Measurements from ENCODE around the gene ADARB2. TPM values are rescaled to one million over a fixed set of nuclear protein-coding genes. Genes with fewer than 3 reads are reported as not detected.

ADARB2 gene
- total RNA-seq, 4 donors from 2014 or later = 0.13 to 6.1 (median 0.57) TPM

DNA sequence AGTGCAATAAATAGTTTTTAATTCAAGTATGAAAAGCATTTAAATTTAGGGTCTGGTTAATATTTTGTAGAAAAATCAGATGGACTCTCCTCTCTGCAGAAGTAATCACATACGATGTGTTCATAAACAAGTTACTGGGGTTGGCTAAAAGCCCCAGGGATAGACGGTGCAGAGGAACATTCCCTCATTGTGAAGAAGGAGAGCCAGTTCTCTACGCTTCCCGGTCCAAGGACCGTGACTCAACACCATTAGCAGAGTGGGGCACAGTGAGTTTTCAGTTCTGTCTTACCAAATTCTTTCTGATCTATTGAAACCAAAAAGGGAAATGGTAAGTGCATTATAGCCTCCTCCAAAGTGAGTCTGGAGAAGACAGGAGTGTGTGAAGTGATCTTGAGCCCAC, 353.3 kb downstream of the ADARB2 start:
- ATAC-seq (ENCODE audit: low FRiP score) (no peak), DNase-seq (ENCODE audit: low spot score) (no peak)
- TF ChIP-seq, protein P1, sequence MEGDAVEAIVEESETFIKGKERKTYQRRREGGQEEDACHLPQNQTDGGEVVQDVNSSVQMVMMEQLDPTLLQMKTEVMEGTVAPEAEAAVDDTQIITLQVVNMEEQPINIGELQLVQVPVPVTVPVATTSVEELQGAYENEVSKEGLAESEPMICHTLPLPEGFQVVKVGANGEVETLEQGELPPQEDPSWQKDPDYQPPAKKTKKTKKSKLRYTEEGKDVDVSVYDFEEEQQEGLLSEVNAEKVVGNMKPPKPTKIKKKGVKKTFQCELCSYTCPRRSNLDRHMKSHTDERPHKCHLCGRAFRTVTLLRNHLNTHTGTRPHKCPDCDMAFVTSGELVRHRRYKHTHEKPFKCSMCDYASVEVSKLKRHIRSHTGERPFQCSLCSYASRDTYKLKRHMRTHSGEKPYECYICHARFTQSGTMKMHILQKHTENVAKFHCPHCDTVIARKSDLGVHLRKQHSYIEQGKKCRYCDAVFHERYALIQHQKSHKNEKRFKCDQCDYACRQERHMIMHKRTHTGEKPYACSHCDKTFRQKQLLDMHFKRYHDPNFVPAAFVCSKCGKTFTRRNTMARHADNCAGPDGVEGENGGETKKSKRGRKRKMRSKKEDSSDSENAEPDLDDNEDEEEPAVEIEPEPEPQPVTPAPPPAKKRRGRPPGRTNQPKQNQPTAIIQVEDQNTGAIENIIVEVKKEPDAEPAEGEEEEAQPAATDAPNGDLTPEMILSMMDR (IDR thresholded peaks at IDR 0.05) = no peak

DNA sequence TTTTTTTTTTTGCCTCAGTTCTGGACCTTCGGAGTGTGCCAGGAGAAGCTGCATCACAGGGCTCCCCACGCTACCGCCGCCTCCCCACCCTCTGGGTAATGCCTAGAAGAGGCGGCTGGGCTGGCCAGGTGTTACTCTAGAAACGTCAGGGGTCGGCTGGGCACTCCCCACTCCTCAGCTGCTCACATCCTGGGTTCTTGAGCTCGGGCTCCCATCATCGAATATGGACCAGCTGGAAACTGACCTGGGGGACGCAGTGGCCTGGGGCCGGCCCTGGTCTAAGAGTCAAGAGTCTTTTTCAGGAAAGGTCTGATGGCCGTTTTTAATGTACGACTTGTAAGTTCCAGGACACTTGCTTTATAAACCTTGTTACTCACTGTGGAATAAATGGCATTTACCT, 354.6 kb downstream of the ADARB2 start:
- ATAC-seq (ENCODE audit: low FRiP score) (no peak), DNase-seq (ENCODE audit: low spot score) (no peak)
- TF ChIP-seq, protein P1 (IDR thresholded peaks at IDR 0.05) = no peak

DNA sequence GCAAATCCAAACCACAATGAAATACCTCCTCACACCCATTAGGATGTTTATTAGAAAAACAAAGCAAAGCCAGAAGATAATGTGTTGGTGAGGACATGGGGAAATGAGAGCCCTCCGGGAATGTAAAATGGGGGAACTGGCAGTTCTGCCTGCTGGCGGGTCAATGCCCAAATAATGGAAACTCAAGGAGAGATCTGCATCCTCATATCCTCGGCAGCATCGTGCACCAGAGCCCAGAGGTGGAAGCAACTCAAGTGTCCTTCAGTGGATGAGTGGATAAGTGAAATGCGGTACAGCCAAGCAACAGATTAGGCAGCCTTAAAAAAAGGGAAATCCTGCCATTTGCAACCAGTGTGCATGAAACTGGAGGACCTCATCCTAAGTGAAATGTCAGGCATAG, 356.0 kb downstream of the ADARB2 start:
- ATAC-seq (ENCODE audit: low FRiP score) = no peak
- DNase-seq (ENCODE audit: low spot score) = no peak

DNA sequence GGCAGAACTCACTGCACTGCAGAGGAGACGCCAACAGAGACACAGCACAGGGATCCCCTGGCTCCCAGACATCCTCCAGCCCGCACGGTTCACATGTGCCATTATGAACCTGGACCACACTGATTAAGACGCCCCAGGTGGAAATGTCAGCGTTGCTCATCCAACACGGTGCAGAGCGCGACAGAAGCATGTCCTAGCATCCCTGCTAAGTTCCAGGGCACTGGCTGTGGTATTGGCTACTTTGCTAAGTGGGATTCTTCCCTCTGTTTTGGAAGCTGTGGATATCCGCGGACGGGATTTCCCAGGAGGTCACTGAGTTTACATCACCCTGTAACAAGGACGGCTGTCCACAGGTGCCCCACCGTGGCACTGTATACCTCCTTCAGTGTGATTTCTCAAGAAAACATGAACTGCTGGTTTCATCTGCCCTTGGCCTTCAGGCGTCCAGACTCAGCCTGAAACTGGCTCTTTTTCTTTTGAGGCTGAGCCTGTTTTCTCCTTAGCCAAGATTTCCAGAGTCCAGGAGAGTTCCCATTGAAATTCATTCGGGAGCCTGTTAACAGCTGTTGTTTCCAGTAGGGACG, 357.1 kb downstream of the ADARB2 start:
- TF ChIP-seq, protein P1 (IDR thresholded peaks at IDR 0.05) = no peak
- ATAC-seq (ENCODE audit: low FRiP score) (no peak), DNase-seq (ENCODE audit: low spot score) (no peak)

More for the DNA sequence above, 356.0 kb downstream of the ADARB2 start:
- TF ChIP-seq, protein P1 (IDR thresholded peaks at IDR 0.05) = no peak

DNA sequence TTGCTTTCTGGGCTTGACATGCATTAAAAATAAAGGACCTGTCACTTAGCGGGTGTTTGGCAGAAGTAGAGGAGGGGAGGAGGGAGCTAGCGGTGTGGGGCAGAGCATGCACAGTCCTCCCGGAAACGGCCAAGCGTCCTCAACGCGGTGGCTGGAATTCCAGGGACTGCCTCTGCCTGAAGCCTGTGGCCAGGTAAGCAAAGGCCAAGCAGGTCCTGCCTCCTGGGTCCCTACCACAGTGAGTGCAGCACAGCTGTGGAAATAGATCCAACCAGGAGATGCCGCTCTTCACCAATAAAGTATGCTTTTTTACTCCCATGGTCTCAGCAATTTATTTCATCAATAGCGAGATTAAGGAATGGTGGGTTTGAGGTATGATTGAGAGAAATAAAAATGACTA, 357.7 kb downstream of the ADARB2 start:
- TF ChIP-seq, protein P1 (IDR thresholded peaks at IDR 0.05) = no peak
- no peak for ATAC-seq (ENCODE audit: low FRiP score)
- no peak for DNase-seq (ENCODE audit: low spot score)

DNA sequence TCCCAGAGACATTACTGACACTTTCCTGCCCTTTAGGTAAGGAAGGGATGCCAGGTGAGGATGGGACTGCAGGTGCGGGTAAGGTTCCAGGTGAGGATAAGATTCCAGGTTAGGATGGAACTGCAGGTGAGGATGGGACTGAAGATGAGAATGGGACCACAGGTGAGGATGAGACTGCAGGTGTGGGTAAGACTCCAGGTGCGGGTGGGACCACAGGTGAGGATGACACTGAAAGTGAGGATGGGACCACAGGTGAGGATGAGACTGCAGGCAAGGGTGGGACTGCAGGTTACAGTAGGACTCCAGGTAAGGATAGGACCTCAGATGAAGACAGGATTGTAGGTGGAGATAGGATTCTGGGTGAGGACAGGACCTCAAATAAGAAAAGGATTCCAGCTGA, 358.9 kb downstream of the ADARB2 start:
- no peak for DNase-seq (ENCODE audit: low spot score)
- ATAC-seq (ENCODE audit: low FRiP score) = no peak
- TF ChIP-seq, protein P1 (IDR thresholded peaks at IDR 0.05) = no peak

DNA sequence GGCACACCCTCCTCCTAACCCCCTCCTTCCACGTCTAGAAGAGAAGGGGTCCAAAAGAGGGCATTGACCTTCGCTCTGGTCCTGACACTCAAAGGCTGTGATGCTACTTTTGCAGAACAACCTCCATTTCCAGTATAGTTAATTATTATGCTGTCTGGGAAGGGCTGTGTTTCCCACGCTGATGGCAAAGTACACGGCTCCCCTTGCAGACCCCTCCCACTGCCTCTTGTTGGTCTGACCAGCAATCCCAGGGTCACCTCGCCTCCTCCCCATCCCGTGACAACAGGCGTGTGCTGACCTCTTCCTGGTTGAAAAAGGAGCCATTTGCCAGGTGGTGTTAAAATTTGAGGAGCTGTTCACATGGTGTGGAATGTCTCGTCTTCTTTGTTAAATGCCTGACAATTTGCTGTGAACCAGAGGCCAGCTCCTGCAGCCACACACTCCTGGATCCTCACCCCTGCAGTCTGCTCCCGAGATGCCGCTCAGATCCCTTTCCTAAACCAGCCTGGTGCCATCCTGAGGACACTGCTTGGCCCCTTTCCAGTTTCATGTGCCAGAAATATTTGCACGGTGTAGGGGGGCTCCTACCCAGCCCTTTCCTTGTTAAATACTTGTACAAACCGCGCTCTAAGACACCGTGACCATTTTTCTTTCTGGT, 359.5 kb downstream of the ADARB2 start:
- DNase-seq (ENCODE audit: low spot score) (no peak), ATAC-seq (ENCODE audit: low FRiP score) (no peak)
- TF ChIP-seq, protein P1 (IDR thresholded peaks at IDR 0.05) = no peak
